Adipocyte (in vitro differentiated cells): ENCODE measurements around the gene RNU7-1.
"Not testable (repeated sequence)": the region's sequence is repeated elsewhere in the genome, so short reads cannot be mapped to it uniquely, and the experiment has no call there.

Experiments used
- DNase-seq: peaks from one replicate; pipeline ENCODE4 v3.0.0-alpha.2; 2015; ENCODE audit warnings: low read depth
- H3K27me3 ChIP-seq: replicated peaks from 2 replicates; pipeline ENCODE4 v1.7.0; 2013; ENCODE audit warnings: mild to moderate bottlenecking, low read length, moderate library complexity; ENCODE audit not compliant: control insufficient read depth, insufficient read depth
- H3K36me3 ChIP-seq: 2 replicates; pipeline ENCODE4 v1.7.0; 2013; ENCODE audit warnings: low read length, mild to moderate bottlenecking, moderate library complexity; ENCODE audit not compliant: control insufficient read depth, insufficient read depth, severe bottlenecking
- H3K4me1 ChIP-seq: 2 replicates; pipeline ENCODE4 v1.7.0; 2013; ENCODE audit warnings: mild to moderate bottlenecking, low read length, moderate library complexity; ENCODE audit not compliant: control insufficient read depth, insufficient read depth
- H3K4me3 ChIP-seq: 2 replicates; pipeline ENCODE4 v1.7.0; 2013; ENCODE audit warnings: mild to moderate bottlenecking, low read length, moderate library complexity
- H3K9ac ChIP-seq: 2 replicates; pipeline ENCODE4 v1.7.0; 2013; ENCODE audit warnings: mild to moderate bottlenecking, low read length, moderate library complexity
- H3K9me3 ChIP-seq: 2 replicates; pipeline ENCODE4 v1.7.0; 2013; ENCODE audit warnings: mild to moderate bottlenecking, low read length, moderate library complexity; ENCODE audit not compliant: control insufficient read depth

RNU7-1 gene

DNA sequence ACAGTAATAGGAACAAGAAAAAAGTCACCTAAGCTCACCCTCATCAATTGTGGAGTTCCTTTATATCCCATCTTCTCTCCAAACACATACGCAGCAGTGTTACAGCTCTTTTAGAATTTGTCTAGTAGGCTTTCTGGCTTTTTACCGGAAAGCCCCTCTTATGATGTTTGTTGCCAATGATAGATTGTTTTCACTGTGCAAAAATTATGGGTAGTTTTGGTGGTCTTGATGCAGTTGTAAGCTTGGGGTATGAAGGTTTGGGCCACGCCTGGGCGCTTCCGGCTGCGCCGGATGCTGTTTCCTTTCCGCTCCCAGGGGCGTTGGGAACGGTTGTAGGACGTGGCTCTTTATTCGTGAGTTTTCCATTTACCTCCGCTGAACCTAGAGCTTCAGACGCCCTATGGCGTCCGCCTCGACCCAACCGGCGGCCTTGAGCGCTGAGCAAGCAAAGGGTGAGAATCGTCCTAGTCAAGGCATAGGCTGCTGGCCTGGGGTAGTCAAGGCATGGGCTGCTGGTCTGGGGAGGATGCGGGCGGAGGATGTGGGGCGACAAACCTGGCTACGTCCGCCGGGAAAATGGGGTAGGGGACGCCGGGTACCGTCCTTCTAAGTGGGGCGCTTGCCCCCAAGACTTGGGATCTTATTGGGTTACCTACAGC is at the start of gene RNU7-1, which contains the start of gene C12orf57:
Gene RNU7-1, plus strand, starts transcription at position 95 of the 659 bp plus-strand sequence.
Gene C12orf57, plus strand, starts transcription at position 301 of the 659 bp plus-strand sequence. Its CDS starts 100 bp downstream, at position 401.
- Histone ChIP-seq H3K4me1 (peaks cover 26% of the 10 kb centered on the region), H3K27me3 (no peaks in the 10 kb centered on the region), H3K4me3 (peak within 1 kb of the TSS; percentile 86), H3K36me3 (peaks cover 23% of the 10 kb centered on the region), H3K9ac (peak within 1 kb of the TSS; percentile 94), H3K9me3 (no peaks in the 10 kb centered on the region)
- peak; percentile 78 for DNase-seq

DNA sequence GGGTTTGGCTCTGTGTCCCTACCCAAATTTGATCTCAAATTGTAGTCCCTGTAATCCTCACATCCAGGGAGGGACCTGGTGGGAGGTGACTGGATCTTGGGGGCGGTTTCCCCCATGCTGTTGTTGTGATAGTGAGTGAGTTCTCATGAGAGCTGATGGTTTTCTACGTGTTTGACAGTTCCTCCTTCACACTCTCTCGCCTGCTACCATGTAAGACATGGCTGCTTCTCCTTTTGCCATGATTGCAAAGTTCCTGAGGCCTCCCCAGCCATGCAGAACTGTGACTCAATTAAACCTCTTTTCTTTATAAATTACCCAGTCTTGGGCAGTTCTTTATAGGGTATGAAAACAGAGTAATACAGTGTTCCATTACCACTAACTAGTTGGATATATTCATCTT is 49.3 kb upstream of the RNU7-1 start:
- Histone ChIP-seq H3K27me3 (no peaks in the 10 kb centered on the region), H3K4me3 (no peak overlapping the region), H3K4me1 (peaks cover 15% of the 10 kb centered on the region), H3K9me3 (no peaks in the 10 kb centered on the region), H3K9ac (no peak overlapping the region), H3K36me3 (no peaks in the 10 kb centered on the region)
- no peak for DNase-seq

DNA sequence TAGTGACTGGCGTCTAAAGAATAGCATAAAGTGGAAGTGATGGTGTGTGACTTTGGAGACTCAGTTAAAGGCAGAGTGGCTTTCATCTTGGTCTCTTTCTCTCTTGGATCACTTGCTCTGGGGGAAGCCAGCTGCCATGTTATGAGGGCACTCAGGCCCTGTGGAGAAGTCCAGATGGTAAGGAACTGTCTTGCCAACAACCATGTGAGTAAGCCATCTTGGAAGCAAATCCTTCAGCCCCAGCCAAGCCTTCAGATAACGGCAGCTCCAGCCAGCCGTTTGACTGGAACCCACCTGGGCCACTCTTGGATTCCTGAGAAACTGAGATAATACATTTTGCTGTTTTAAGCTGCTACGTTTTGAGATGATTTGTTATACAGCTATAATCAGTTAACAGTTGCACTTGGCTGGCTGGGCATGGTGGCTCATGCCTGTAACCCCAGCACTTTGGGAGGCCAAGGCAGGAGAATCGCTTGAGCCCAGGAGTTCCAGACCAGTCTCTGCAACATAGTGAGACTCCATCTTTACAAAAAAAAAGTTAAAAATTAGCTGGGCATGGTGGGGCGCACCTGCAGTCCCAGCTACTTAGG is 46.7 kb upstream of the RNU7-1 start:
- no peak overlapping the region for H3K4me3 ChIP-seq
- DNase-seq, result no peak
- no peaks in the 10 kb centered on the region for H3K36me3 ChIP-seq
- H3K27me3 ChIP-seq, result no peaks in the 10 kb centered on the region
- no peak overlapping the region for H3K9ac ChIP-seq
- no peaks in the 10 kb centered on the region for H3K9me3 ChIP-seq
- H3K4me1 ChIP-seq, result peaks cover 4% of the 10 kb centered on the region

DNA sequence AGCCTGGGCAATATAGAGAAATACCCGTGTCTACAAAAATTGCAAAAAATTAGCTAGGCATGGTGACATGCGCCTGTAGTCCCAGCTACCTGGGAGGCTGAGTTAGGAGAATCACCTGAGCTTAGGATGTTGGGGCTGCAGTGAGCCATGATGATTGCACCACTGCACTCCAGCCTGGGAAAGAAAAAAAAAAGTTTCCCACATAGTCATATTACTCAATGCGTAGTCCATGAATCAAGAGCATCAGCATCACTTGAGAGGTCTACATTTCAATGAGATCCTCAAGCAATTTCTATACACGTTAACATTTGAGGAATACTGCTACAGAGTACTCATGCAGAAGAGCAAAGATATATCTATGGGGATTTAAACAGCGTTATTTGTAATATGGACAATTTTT is 44.2 kb upstream of the RNU7-1 start:
- Histone ChIP-seq H3K9ac (no peak overlapping the region), H3K4me3 (no peak overlapping the region), H3K4me1 (peaks cover 3% of the 10 kb centered on the region), H3K9me3 (no peaks in the 10 kb centered on the region), H3K36me3 (no peaks in the 10 kb centered on the region), H3K27me3 (no peaks in the 10 kb centered on the region)
- DNase-seq, result no peak

DNA sequence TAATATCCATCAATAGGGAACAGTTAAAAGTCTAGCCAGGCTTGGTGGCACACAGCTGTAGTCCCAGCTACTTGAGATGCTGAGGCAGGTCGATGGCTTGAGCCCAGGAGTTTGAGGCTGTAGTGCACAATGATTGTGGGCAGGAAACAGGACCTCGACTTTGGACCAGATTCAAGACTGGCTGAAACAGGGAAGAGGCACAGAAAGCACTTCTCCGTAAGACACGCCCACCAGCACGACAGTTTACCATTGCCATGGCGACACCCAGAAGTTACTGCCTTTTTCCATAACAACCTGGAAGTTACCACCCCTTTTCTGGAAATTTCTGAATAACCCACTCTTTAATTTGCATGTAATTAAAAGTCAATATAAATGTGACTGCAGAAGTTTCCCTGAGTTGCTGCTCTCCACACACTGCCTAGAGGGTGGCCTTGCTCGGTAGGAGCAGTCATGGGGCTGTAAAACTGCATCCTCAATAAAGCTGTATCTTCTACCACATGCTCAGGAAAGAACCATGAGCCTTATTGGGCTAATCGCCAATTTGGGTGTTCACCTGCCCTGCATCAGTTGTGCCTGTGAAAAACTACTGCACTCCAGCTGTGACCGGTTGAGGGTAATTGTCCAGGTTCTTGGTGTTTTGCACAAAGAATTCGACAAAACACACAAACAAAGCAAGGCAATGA is 43.6 kb upstream of the RNU7-1 start:
- Histone ChIP-seq H3K27me3 (no peaks in the 10 kb centered on the region), H3K9ac (no peak overlapping the region), H3K4me3 (no peak overlapping the region), H3K4me1 (peaks cover 6% of the 10 kb centered on the region), H3K9me3 (no peaks in the 10 kb centered on the region), H3K36me3 (no peaks in the 10 kb centered on the region)
- DNase-seq, result no peak

DNA sequence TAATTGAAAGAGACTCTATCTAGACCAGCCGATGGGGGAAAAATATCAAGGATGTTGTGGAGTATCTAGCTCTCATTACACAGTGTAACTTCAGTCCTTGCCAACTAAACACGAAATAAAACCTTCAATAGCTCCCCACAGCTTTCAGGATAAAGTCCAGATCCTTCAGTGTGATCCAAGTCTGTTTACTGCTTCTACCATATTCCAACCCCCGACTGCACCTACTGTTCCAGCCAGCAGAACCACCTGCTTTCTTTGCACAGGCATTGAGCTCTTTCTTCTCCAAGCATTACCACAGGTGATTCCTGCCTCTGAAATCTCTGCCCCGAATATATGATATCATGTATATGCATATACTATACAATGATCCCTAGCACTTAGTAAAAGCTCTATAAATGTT is 41.2 kb upstream of the RNU7-1 start:
- peaks cover 11% of the 10 kb centered on the region for H3K4me1 ChIP-seq
- H3K9me3 ChIP-seq, result no peaks in the 10 kb centered on the region
- H3K36me3 ChIP-seq, result no peaks in the 10 kb centered on the region
- H3K27me3 ChIP-seq, result no peaks in the 10 kb centered on the region
- H3K9ac ChIP-seq, result no peak overlapping the region
- no peak overlapping the region for H3K4me3 ChIP-seq
- no peak for DNase-seq

DNA sequence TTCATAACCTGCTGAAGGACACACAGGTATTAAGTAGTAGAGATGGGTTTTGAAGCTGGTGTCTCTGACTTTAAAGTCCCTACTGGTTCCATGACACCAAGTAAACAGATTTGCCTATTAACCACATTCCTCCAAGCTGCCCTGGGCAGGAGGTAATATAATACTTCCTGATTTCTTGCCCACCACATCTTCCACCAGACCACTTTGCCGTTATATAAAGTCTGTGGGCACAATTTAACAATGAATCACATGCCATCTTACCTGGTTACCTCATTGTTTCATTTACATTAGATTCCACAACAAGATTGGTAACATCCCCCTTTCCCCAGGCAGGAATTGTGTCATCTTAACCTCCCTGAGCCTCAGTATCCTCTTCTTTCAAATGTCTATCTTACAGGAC is 39.9 kb upstream of the RNU7-1 start:
- Histone ChIP-seq H3K9ac (no peak overlapping the region), H3K4me1 (peaks cover 11% of the 10 kb centered on the region), H3K9me3 (no peaks in the 10 kb centered on the region), H3K4me3 (no peak overlapping the region), H3K36me3 (no peaks in the 10 kb centered on the region), H3K27me3 (no peaks in the 10 kb centered on the region)
- DNase-seq, result no peak

DNA sequence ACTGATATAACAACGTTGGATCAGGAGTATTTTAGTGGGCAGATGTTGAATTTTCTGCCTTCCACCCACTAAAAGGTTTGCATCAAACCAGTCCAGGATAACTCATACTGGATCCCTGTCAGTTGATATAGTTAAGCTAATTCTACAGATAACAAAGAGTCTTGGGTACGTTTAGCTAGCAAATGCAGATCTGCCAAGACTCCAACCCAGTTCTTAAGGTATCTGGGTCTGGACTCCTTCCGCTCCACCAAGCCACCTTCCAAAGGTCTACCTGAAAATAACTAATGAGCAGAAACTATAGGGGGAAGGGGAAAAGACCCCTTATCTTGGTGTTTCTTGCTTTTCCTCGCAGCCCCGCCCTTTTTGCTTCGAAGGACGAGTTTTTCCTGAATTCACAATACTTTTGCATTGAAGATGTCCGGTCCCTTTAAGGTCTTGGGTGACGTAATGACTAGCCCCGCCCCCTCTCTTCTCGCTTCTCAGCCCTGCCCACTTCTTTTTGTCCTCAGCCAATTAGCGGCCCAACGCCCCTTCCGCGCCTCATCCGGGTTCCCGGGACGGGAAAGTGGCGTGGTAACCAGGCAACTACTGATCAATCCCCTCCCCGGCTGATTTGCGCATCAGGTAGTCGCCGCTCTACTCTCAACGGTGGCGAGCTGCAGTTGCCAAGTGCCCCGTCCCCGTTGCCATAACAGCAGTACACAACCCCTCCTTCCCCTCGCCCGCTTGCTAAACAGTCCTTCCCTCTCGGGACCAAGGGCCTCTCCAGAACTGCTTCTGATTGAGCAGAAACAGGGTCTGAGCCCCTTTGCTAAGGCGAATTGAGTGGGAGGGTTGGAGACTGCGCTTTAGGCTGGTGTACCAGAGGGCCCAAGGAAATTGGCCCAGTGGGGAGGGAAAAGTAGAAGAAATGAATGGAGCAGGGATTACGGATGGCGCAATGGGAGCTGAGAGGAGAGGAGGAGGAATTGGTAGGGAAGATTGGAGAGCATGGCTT is 39.0 kb upstream of the RNU7-1 start, which contains the start of gene LRRC23:
Gene LRRC23, plus strand, starts transcription at position 543 of the 997 bp plus-strand sequence. CDS start 812 bp downstream, outside the sequence.
- peak within 1 kb of the TSS; percentile 93 for H3K4me3 ChIP-seq
- peak within 1 kb of the TSS; percentile 83 for H3K9ac ChIP-seq
- H3K9me3 ChIP-seq, result no peaks in the 10 kb centered on the region
- peaks cover 11% of the 10 kb centered on the region for H3K4me1 ChIP-seq
- DNase-seq, result peak; percentile 99
- no peaks in the 10 kb centered on the region for H3K27me3 ChIP-seq
- H3K36me3 ChIP-seq, result no peaks in the 10 kb centered on the region

DNA sequence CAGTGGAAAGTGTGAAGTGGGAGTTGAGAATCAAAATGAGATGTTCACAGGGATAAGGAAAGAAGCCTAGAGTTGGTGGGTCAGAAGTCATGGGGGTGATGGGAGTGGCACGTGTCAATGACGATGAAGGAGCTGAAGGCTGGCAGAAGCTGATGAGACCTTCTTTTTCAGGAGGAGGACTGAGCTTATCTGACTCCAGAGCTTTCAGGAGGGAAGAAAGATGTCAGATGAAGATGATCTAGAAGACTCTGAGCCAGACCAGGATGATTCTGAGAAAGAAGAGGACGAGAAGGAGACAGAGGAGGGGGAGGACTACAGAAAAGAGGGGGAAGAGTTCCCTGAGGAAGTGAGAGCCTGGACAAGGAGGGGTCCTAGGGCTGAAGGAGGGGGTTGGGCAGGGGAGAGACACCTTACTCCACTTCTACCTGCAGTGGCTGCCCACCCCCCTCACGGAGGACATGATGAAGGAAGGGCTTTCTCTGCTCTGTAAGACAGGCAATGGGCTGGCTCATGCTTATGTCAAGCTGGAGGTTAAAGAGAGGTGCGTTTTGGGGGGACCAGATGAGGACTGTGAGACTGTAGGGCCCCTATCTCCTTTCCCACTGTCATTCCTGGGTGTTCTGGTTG is 38.1 kb upstream of the RNU7-1 start:
- DNase-seq, result no peak
- no peaks in the 10 kb centered on the region for H3K27me3 ChIP-seq
- no peaks in the 10 kb centered on the region for H3K36me3 ChIP-seq
- peak overlapping the region; percentile 93 for H3K4me3 ChIP-seq
- no peaks in the 10 kb centered on the region for H3K9me3 ChIP-seq
- peaks cover 11% of the 10 kb centered on the region for H3K4me1 ChIP-seq
- H3K9ac ChIP-seq, result peak overlapping the region; percentile 83

DNA sequence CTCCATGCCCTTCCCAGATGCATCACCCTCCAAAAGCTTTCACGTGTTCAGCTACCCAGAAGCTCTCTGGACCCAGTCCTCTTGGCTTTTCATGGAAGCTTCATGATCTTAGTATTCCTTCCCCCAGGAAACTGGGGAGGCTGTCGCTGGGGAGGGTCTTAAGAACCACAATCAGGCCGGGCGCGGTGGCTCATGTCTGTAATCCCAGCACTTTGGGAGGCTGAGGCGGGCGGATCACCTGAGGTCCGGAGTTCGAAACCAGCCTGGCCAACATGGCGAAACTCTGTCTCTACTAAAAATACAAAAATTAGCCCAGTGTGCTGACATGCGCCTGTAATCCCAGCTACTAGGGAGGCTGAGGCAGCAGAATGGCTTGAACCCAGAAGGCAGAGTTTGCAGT is 35.5 kb upstream of the RNU7-1 start:
- H3K27me3 ChIP-seq, H3K9ac ChIP-seq, H3K36me3 ChIP-seq, H3K4me3 ChIP-seq, DNase-seq, H3K9me3 ChIP-seq: not testable (repeated sequence)
- peaks cover 11% of the 10 kb centered on the region for H3K4me1 ChIP-seq
